Stomach (tissue), 4 donors: ENCODE results near the gene RUFY1.

Source experiments
- EP300 ChIP-seq: sonication (generic); formaldehyde crosslinking; IDR thresholded peaks from one replicate; pipeline ENCODE4 v1.6.1; 2017; ENCODE audit warnings: antibody characterized with exemption
- POLR2AphosphoS5 ChIP-seq, 3 donors: sonication (generic); formaldehyde crosslinking; IDR thresholded peaks; one replicate each; pipeline ENCODE4 v1.6.1; 2016; ENCODE audit warnings: antibody characterized with exemption in 3 of 3
- TF ChIP-seq, protein P1 (sequence below), 7 experiments: fragments of 450-650 bp in 4 of 7; fragments of 200-600 bp in 3 of 7; sonication (generic) in 3 of 7; IDR thresholded peaks; one replicate each; pipeline ENCODE4 v1.5.1; 2016 to 2019; ENCODE audit warnings: antibody characterized with exemption in 7 of 7, control low read depth in 2 of 7, mild to moderate bottlenecking in 1 of 7

DNA sequence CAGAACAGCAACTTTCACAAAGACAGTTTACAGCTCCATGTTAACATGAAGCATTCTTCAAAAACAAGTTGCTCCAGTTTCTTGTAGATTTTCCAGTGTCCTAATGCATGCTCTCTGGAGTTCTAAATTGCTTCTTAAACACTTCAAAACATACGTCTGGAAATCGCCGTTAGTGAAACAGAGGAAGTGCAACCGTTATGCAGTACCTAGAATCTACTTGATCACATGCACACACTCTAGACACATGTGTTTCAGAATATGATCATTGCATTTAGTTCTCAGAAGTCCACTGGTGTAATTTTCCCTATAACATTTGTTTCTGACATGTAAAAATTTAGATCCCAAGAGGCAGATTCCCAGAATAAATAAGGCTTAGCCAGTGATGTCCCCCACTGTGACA, 41.1 kb upstream of the RUFY1 start:
- TF ChIP-seq, protein P1, sequence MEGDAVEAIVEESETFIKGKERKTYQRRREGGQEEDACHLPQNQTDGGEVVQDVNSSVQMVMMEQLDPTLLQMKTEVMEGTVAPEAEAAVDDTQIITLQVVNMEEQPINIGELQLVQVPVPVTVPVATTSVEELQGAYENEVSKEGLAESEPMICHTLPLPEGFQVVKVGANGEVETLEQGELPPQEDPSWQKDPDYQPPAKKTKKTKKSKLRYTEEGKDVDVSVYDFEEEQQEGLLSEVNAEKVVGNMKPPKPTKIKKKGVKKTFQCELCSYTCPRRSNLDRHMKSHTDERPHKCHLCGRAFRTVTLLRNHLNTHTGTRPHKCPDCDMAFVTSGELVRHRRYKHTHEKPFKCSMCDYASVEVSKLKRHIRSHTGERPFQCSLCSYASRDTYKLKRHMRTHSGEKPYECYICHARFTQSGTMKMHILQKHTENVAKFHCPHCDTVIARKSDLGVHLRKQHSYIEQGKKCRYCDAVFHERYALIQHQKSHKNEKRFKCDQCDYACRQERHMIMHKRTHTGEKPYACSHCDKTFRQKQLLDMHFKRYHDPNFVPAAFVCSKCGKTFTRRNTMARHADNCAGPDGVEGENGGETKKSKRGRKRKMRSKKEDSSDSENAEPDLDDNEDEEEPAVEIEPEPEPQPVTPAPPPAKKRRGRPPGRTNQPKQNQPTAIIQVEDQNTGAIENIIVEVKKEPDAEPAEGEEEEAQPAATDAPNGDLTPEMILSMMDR (IDR thresholded peaks at IDR 0.05): no peak
- TF ChIP-seq POLR2AphosphoS5 (IDR thresholded peaks at IDR 0.05): no peak
- no peak for TF ChIP-seq EP300
